HG03354 (cell line): ENCODE data around the gene LONP1.

Source experiments
- ATAC-seq: cut with Tn5 transposase; IDR thresholded peaks from one replicate; pipeline ENCODE4 v1.9.1; 2021; ENCODE audit warnings: mild to moderate bottlenecking; ENCODE audit not compliant: unreplicated experiment, poor library complexity, severe bottlenecking

LONP1 gene

GRCh38 chr19:5680437-5681368, 39.2 kb downstream of the LONP1 start, which contains the start of the genes HSD11B1L and MICOS13:
TSS of gene HSD11B1L (plus strand) at chr19:5681027. CDS start at chr19:5684833, 3,806 bp downstream.
TSS of gene MICOS13 (minus strand) at chr19:5680516. CDS start at chr19:5680486, 30 bp downstream.
- ATAC-seq: peak; percentile 89

- ATAC-seq: no peak
Measured at GRCh38 chr19:5680084-5680436, 39.9 kb downstream of the LONP1 start.

GRCh38 chr19:5679289-5680083, 40.5 kb downstream of the LONP1 start:
- ATAC-seq: no peak

- no peak for ATAC-seq
Measured at GRCh38 chr19:5678071-5678718, 41.8 kb downstream of the LONP1 start.

- no peak for ATAC-seq
Measured at GRCh38 chr19:5677580-5677979, 42.4 kb downstream of the LONP1 start.

GRCh38 chr19:5677136-5677535, 42.8 kb downstream of the LONP1 start:
- no peak for ATAC-seq

GRCh38 chr19:5676772-5677105, 43.2 kb downstream of the LONP1 start:
- no peak for ATAC-seq

- no peak for ATAC-seq
Measured at GRCh38 chr19:5676105-5676771, 43.7 kb downstream of the LONP1 start.

- no peak for ATAC-seq
Measured at GRCh38 chr19:5674714-5675113, 45.2 kb downstream of the LONP1 start.

GRCh38 chr19:5673752-5674151, 46.2 kb downstream of the LONP1 start:
- no peak for ATAC-seq

GRCh38 chr19:5672708-5673459, 47.1 kb downstream of the LONP1 start:
- no peak for ATAC-seq

GRCh38 chr19:5671600-5671999, 48.3 kb downstream of the LONP1 start:
- ATAC-seq: no peak

GRCh38 chr19:5669212-5669611, 50.7 kb downstream of the LONP1 start:
- ATAC-seq: no peak

- ATAC-seq: no peak
Measured at GRCh38 chr19:5667751-5668271, 52.1 kb downstream of the LONP1 start.

- ATAC-seq: no peak
Measured at GRCh38 chr19:5666921-5667610, 52.9 kb downstream of the LONP1 start.

- no peak for ATAC-seq
Measured at GRCh38 chr19:5665781-5666513, 54.0 kb downstream of the LONP1 start.

GRCh38 chr19:5664515-5664914, 55.4 kb downstream of the LONP1 start:
- no peak for ATAC-seq

- no peak for ATAC-seq
Measured at GRCh38 chr19:5663904-5664303, 56.0 kb downstream of the LONP1 start.
